Femur (tissue), 1 donor: ENCODE data around the gene PLEKHO2.
"Not testable (repeated sequence)": the region's sequence is repeated elsewhere in the genome, so short reads cannot be mapped to it uniquely, and the experiment has no call there.

Source experiments
- DNase-seq: peaks from one replicate; pipeline ENCODE4 v3.0.0-alpha.2; 2017

PLEKHO2 gene

GRCh38 chr15:64841344-64842095 is at the start of gene PLEKHO2:
Gene PLEKHO2 (plus strand): TSS chr15:64841915. CDS start chr15:64842017, 102 bp downstream.
- DNase-seq: peak; percentile 99

GRCh38 chr15:64792282-64792681 is 49.4 kb upstream of the PLEKHO2 start:
- no peak for DNase-seq

- not testable (repeated sequence) for DNase-seq
Observed at GRCh38 chr15:64795299-64795698, 46.4 kb upstream of the PLEKHO2 start.

GRCh38 chr15:64795921-64796320 is 45.8 kb upstream of the PLEKHO2 start:
- DNase-seq: not testable (repeated sequence)

GRCh38 chr15:64798905-64799304 is 42.8 kb upstream of the PLEKHO2 start:
- DNase-seq: not testable (repeated sequence)

GRCh38 chr15:64800476-64800875 is 41.2 kb upstream of the PLEKHO2 start:
- DNase-seq: no peak

GRCh38 chr15:64803526-64803925 is 38.2 kb upstream of the PLEKHO2 start:
- no peak for DNase-seq

- DNase-seq: no peak
Observed at GRCh38 chr15:64804619-64805018, 37.1 kb upstream of the PLEKHO2 start.

- no peak for DNase-seq
Observed at GRCh38 chr15:64806509-64806908, 35.2 kb upstream of the PLEKHO2 start.

GRCh38 chr15:64807051-64807749 is 34.5 kb upstream of the PLEKHO2 start:
- DNase-seq: no peak

GRCh38 chr15:64807751-64808222 is 33.9 kb upstream of the PLEKHO2 start:
- no peak for DNase-seq

GRCh38 chr15:64808785-64809453 is 32.8 kb upstream of the PLEKHO2 start:
- no peak for DNase-seq

- DNase-seq: peak; percentile 84
Observed at GRCh38 chr15:64809649-64810496, 31.8 kb upstream of the PLEKHO2 start.

- DNase-seq: no peak
Observed at GRCh38 chr15:64810497-64811326, 31.0 kb upstream of the PLEKHO2 start.

GRCh38 chr15:64813075-64813474 is 28.6 kb upstream of the PLEKHO2 start:
- no peak for DNase-seq

GRCh38 chr15:64814283-64814682 is 27.4 kb upstream of the PLEKHO2 start:
- not testable (repeated sequence) for DNase-seq

- not testable (repeated sequence) for DNase-seq
Observed at GRCh38 chr15:64814965-64815364, 26.8 kb upstream of the PLEKHO2 start.

GRCh38 chr15:64816452-64816851 is 25.3 kb upstream of the PLEKHO2 start:
- DNase-seq: no peak

- no peak for DNase-seq
Observed at GRCh38 chr15:64824929-64825430, 16.7 kb upstream of the PLEKHO2 start.

- peak; percentile 96 for DNase-seq
Observed at GRCh38 chr15:64825431-64826294, 16.1 kb upstream of the PLEKHO2 start, which contains the start of gene PIF1. Gene PIF1 (minus strand): TSS chr15:64825647. CDS start chr15:64824335, 1,312 bp downstream.
